ENCODE data around the gene MAP6.

MAP6 gene

DNA sequence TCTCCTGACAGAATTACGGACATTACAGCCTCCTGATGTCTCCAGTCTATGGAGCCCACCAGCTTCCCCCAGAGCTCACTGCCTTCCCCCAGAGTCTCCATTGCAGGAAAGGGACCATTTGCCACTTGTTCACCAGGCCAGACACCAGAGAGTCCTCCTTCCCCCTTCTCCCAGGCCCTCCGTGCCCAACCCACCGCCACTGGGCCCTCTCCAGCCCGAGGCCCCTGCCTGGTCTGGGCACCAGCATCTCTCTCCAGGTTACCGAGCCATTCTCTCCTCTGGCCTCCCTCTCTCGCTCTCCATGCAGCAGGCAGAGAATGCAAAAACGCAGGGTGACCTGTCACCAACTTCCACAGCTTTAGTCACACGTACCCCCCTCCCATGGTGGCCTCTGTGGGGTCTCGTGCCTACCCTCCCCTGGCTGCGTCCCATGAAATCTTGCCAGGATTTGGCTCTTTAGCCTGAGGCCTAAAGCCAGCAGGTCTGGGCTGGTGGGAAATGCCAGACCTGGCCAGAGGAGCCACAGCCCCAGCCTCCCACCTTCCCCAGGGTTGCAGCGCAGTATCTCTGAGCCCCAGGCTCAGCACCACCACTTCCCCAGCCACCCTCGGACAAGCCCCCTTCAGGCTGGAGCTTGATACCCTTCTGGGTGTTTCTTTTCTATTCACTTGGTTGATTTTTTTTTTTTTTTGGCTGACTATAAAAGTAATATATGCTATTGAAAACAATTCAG lies 113.6 kb downstream of the MAP6 start:
- DNase-seq = peak in 3 of 58 donors; percentile 30 to 54 (median 40)

DNA sequence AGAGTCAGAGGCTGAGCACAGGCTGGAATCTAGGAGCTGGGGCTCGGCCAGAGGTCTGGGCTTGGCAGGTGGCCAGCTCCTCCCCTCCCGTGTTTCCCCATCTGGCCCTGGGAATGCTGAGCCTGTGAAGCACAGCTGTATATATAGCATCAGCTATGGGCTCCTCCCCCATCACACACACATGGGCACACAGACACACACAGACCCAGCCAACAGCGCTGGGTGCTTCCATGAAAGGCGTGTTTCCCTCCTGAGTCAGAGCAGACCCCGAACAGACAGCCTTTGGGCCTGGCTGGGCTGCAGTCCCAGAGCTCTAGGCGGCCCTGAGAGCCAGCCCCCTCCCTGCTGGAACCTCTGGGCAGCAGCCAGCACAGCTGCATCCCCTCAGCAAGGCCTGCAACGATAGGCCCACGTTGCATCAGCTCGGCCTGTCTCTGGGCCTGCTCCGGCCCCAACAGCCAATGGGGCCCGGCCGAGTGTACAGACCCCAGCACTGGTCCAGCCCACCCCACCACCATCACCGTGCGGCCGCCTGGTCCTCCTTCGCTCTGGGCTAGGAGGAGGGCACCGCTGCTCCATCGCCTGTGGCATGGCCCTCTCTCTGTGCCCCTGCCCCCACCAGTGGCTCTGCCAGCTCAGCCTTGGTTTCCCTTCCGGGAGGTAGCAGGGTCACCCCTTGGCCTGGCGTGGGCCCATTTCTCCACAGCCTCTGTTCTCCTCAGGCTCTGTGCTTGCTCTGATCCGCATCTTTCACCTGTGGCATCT lies 114.4 kb downstream of the MAP6 start:
- peak in 57 of 58 donors; percentile 10 to 100 (median 86) for DNase-seq

DNA sequence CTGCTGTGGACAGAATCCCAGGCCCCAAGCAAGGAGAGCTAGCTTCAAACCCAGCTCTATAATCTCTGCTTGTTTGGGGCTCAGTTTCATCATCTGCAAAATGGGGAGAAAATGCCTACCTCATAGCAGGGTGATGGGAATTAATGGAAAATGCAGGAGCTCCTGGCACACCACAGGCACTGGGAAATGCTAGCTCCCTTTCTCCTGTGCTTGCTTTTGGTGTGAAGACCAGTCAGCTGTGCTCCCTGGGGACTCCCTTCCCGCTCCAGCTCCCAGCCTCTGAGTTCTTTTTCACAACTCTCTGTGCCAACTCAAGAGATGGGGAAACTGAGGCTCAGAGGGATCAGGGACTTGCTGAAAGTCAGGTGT lies 115.0 kb downstream of the MAP6 start:
- no peak for DNase-seq

DNA sequence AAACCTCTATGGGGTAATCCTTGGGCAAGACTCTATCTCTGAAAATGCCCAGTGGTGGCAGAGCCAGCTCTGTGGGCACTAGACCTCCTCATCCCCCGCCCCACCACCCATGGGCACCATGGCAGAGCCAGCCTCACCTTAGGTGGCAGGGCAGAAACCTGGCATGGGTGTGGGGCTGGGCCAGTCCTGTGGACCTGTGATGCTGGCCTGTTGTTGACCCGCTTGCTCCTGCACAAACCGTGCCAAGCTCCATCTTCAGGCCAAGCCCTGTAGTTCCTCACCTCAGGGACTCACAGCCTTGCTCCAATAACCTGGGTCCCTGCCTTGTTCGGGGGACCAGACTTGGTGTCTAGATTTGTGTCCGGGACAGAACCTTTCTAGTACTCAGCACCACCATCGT lies 115.7 kb downstream of the MAP6 start:
- no peak for DNase-seq

- DNase-seq = no peak
Measured at GRCh38 chr11:75549370-75549958, 119.4 kb downstream of the MAP6 start.

DNA sequence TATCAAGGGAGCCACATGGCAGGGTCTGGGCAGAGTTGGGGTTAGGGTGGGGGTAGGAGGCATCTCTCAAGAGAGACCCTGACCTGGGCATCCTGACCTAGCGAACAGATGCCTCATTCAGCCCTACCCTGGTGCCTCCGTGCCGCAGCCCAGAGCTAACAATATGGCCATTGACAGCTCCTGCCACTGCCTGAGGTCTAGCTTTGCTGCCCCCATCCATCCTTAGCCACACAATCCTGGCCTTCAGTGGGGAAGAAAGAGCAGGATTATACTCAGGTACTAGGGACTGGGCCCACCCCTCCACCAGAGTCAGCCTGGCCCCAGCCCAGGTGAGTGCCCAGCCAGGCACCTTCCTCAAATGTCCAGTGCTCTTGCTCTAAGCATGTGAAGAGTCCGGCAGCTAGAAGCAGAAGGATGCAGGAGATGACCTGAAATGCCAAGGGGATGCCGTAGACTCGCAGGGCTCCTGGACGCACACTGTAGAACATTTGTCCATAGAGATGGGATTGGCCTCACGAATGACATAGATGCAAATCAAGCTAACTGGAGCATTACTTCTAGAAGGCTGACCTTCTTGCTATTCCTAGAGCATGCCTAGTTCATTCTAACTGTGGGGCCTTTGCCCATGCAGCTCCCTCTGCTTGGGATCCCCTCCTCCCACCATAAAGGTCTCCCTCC lies 120.1 kb downstream of the MAP6 start:
- no peak for DNase-seq

- DNase-seq = peak in 43 of 58 donors; percentile 14 to 61 (median 40)
Measured at GRCh38 chr11:75547617-75548058, 121.2 kb downstream of the MAP6 start.

DNA sequence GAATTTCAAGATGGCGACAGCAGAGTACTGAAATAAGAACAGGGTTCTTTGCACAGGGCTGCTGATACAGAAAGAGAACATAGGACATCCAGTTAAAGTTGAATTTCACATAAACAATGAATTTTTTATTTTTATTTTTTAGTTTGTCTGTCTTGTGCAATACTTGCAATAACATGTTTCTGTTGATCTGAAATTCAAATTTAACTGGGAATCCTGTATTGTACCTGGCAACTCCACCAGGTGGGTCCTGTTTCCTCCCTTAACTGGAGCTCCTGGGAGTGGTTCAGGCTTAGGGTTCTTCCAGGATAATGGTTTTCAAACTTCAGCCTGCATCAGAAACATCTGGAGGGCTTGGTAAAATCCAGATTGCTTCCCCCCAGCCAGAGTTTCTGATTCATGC lies 121.7 kb downstream of the MAP6 start:
- DNase-seq = no peak

- DNase-seq = no peak
Measured at GRCh38 chr11:75543806-75544205, 125.0 kb downstream of the MAP6 start.

DNA sequence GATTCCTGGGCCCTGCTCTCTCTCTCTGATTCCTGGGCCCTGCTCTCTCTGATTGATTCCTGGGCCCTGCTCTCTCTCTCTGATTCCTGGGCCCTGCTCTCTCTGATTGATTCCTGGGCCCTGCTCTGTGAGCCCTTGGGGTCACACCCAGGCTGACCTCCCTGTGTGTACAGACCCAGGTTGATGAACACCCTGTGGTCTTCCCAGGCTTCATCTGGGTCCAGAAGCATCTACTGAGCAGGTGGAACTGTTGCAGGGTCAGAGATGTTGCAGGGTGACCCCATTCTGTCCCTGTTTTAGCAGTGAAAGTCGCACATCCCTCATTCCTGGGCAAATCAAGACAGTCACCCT lies 126.8 kb downstream of the MAP6 start:
- no peak for DNase-seq

DNA sequence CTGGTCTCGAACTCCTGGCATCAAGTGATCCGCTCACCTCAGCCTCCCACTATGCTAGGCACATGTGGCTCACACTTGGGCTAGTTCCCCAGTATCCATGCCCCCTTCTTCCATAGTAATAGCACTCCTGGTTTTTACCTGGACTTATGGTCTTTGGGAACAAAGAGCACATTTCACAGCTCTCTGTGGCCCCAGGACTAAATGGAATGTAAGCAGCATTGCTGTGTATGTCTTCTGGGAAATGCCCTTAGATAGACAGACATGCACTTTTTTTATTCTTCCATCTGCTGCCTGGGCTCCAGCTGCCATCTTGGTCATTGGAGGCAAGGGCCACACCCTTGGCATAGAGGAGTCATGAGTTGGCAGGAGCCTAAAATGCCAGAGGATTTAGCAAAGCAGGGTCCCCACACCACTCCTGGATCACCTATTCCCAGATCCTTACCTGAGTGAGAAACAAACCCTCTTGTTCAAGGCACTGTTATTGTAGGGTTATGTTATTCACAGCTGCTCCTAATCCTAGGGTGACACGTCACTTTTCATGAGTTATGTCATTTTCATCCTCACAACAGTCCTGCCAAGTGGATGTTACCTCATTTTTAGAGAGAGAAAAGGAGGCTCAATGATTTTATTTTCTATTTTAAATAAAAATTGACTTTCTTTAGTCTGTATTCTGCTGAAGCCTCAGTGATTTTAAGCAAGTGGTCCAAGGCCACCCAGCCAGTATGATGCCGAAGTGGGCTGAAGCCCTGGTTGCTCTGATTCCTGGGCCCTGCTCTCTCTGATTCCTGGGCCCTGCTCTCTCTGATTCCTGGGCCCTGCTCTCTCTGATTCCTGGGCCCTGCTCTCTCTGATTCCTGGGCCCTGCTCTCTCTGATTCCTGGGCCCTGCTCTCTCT lies 127.4 kb downstream of the MAP6 start:
- no peak for DNase-seq

GRCh38 chr11:75539459-75540334 lies 129.1 kb downstream of the MAP6 start:
- DNase-seq = no peak

DNA sequence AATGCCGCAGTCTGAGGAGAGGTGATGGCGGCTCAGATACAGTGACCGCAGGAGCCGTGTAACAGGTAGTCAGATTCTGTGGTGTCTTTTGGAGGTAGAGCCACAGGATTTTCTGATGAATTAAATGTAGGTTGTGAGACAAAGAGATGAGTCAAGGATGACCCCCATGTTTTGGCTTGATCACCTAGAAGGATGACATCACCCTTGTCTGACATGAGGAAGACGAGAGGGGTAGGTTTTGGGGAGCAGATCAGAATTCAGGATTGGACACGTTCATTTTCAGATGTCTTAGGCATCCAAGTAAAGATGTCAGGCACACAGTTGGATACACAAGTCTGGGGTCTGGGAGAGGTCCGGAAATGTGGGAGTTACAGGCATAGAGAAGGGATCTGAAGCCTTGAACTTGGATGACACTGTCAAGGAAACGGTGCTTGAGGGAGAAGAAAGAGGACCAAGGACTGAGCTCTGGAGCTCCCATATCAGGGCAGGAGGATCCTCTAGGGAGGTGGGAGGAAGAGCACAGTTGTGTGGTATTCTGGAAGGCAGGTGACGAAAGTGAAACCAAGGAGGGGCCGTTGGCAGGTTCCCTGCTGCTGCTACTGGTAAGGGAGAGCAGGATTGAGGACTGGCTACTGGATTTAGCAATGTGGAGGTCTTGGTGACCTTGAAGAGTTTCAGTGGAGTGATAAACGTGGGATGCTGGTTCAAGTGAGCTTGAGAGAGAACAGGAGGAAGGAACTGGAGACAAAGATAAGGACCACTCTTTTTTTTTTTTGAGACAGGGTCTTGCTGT lies 130.5 kb downstream of the MAP6 start:
- no peak for DNase-seq

- no peak for DNase-seq
Measured at GRCh38 chr11:75537740-75538139, 131.1 kb downstream of the MAP6 start.
